ENCODE results near the gene KIRREL1.

KIRREL1 gene

GRCh38 chr1:158000507-158000906 lies 7.1 kb downstream of the KIRREL1 start:
- no peaks in the 10 kb centered on the region for H3K4me1 Mint-ChIP-seq
- ATAC-seq (replicated peaks; ENCODE audit: extremely low read depth, poor library complexity, severe bottlenecking), result no peak
- H3K9me3 Mint-ChIP-seq, result no peaks in the 10 kb centered on the region
- DNase-seq (ENCODE audit: low spot score in 2 of 2), result no peak
- H3K27me3 Mint-ChIP-seq, result peaks cover 48% of the 10 kb centered on the region
- no peaks in the 10 kb centered on the region for H3K36me3 Mint-ChIP-seq (ENCODE audit: insufficient read depth)
- H3K4me3 Mint-ChIP-seq, result no peak overlapping the region
- no peak overlapping the region for H3K27ac Mint-ChIP-seq (ENCODE audit: low read depth)

- Mint-ChIP-seq H3K4me1 (no peaks in the 10 kb centered on the region), H3K4me3 (no peak overlapping the region), H3K9me3 (no peaks in the 10 kb centered on the region), H3K27ac (ENCODE audit: low read depth) (no peak overlapping the region), H3K36me3 (ENCODE audit: insufficient read depth) (no peaks in the 10 kb centered on the region), H3K27me3 (peaks cover 54% of the 10 kb centered on the region)
- DNase-seq (ENCODE audit: low spot score in 2 of 2) (no peak), ATAC-seq (replicated peaks; ENCODE audit: extremely low read depth, poor library complexity, severe bottlenecking) (no peak)
These were observed 8.7 kb downstream of the KIRREL1 start for GRCh38 chr1:158002022-158002630.

GRCh38 chr1:158002631-158003405 lies 9.4 kb downstream of the KIRREL1 start:
- Mint-ChIP-seq H3K4me1 (no peaks in the 10 kb centered on the region), H3K4me3 (no peak overlapping the region), H3K9me3 (no peaks in the 10 kb centered on the region), H3K27me3 (peaks cover 61% of the 10 kb centered on the region), H3K27ac (ENCODE audit: low read depth) (no peak overlapping the region), H3K36me3 (ENCODE audit: insufficient read depth) (no peaks in the 10 kb centered on the region)
- DNase-seq (ENCODE audit: low spot score in 2 of 2) (no peak), ATAC-seq (replicated peaks; ENCODE audit: extremely low read depth, poor library complexity, severe bottlenecking) (no peak)

- Mint-ChIP-seq H3K4me1 (no peaks in the 10 kb centered on the region), H3K9me3 (no peaks in the 10 kb centered on the region), H3K4me3 (no peak overlapping the region), H3K27me3 (peaks cover 67% of the 10 kb centered on the region), H3K27ac (ENCODE audit: low read depth) (no peak overlapping the region), H3K36me3 (ENCODE audit: insufficient read depth) (no peaks in the 10 kb centered on the region)
- ATAC-seq (replicated peaks; ENCODE audit: extremely low read depth, poor library complexity, severe bottlenecking) (no peak), DNase-seq (ENCODE audit: low spot score in 2 of 2) (no peak)
These were observed 10.0 kb downstream of the KIRREL1 start for GRCh38 chr1:158003406-158003800.

GRCh38 chr1:158005224-158005623 lies 11.8 kb downstream of the KIRREL1 start:
- H3K27ac Mint-ChIP-seq (ENCODE audit: low read depth), result no peak overlapping the region
- no peaks in the 10 kb centered on the region for H3K36me3 Mint-ChIP-seq (ENCODE audit: insufficient read depth)
- H3K4me3 Mint-ChIP-seq, result no peak overlapping the region
- DNase-seq (ENCODE audit: low spot score in 2 of 2), result no peak
- no peaks in the 10 kb centered on the region for H3K4me1 Mint-ChIP-seq
- H3K27me3 Mint-ChIP-seq, result peaks cover 69% of the 10 kb centered on the region
- ATAC-seq (replicated peaks; ENCODE audit: extremely low read depth, poor library complexity, severe bottlenecking), result no peak
- no peaks in the 10 kb centered on the region for H3K9me3 Mint-ChIP-seq

GRCh38 chr1:158007180-158007579 lies 13.7 kb downstream of the KIRREL1 start:
- ATAC-seq (replicated peaks; ENCODE audit: extremely low read depth, poor library complexity, severe bottlenecking), result no peak
- no peak for DNase-seq (ENCODE audit: low spot score in 2 of 2)
- Mint-ChIP-seq H3K27ac (ENCODE audit: low read depth) (no peak overlapping the region), H3K4me3 (no peak overlapping the region), H3K36me3 (ENCODE audit: insufficient read depth) (no peaks in the 10 kb centered on the region), H3K4me1 (no peaks in the 10 kb centered on the region), H3K9me3 (no peaks in the 10 kb centered on the region), H3K27me3 (peaks cover 67% of the 10 kb centered on the region)

- no peak overlapping the region for H3K4me3 Mint-ChIP-seq
- H3K27me3 Mint-ChIP-seq, result peaks cover 66% of the 10 kb centered on the region
- no peaks in the 10 kb centered on the region for H3K36me3 Mint-ChIP-seq (ENCODE audit: insufficient read depth)
- H3K4me1 Mint-ChIP-seq, result no peaks in the 10 kb centered on the region
- H3K9me3 Mint-ChIP-seq, result no peaks in the 10 kb centered on the region
- no peak for ATAC-seq (replicated peaks; ENCODE audit: extremely low read depth, poor library complexity, severe bottlenecking)
- DNase-seq (ENCODE audit: low spot score in 2 of 2), result no peak
- H3K27ac Mint-ChIP-seq (ENCODE audit: low read depth), result no peak overlapping the region
These were observed 14.4 kb downstream of the KIRREL1 start for GRCh38 chr1:158007667-158008386.

GRCh38 chr1:158008630-158009029 lies 15.2 kb downstream of the KIRREL1 start:
- H3K36me3 Mint-ChIP-seq (ENCODE audit: insufficient read depth), result no peaks in the 10 kb centered on the region
- no peaks in the 10 kb centered on the region for H3K9me3 Mint-ChIP-seq
- ATAC-seq (replicated peaks; ENCODE audit: extremely low read depth, poor library complexity, severe bottlenecking), result no peak
- H3K4me1 Mint-ChIP-seq, result no peaks in the 10 kb centered on the region
- peaks cover 74% of the 10 kb centered on the region for H3K27me3 Mint-ChIP-seq
- no peak overlapping the region for H3K4me3 Mint-ChIP-seq
- DNase-seq (ENCODE audit: low spot score in 2 of 2), result no peak
- H3K27ac Mint-ChIP-seq (ENCODE audit: low read depth), result no peak overlapping the region

GRCh38 chr1:158011714-158012113 lies 18.3 kb downstream of the KIRREL1 start:
- Mint-ChIP-seq H3K36me3 (ENCODE audit: insufficient read depth) (no peaks in the 10 kb centered on the region), H3K9me3 (no peaks in the 10 kb centered on the region), H3K4me1 (no peaks in the 10 kb centered on the region), H3K27me3 (peaks cover 81% of the 10 kb centered on the region), H3K4me3 (no peak overlapping the region), H3K27ac (ENCODE audit: low read depth) (no peak overlapping the region)
- DNase-seq (ENCODE audit: low spot score in 2 of 2), result no peak
- no peak for ATAC-seq (replicated peaks; ENCODE audit: extremely low read depth, poor library complexity, severe bottlenecking)

GRCh38 chr1:158013840-158014730 lies 20.6 kb downstream of the KIRREL1 start:
- ATAC-seq (replicated peaks; ENCODE audit: extremely low read depth, poor library complexity, severe bottlenecking) (no peak), DNase-seq (ENCODE audit: low spot score in 2 of 2) (no peak)
- peaks cover 81% of the 10 kb centered on the region for H3K27me3 Mint-ChIP-seq
- no peak overlapping the region for H3K27ac Mint-ChIP-seq (ENCODE audit: low read depth)
- H3K9me3 Mint-ChIP-seq, result no peaks in the 10 kb centered on the region
- H3K4me1 Mint-ChIP-seq, result no peaks in the 10 kb centered on the region
- no peak overlapping the region for H3K4me3 Mint-ChIP-seq
- H3K36me3 Mint-ChIP-seq (ENCODE audit: insufficient read depth), result no peaks in the 10 kb centered on the region

- no peak overlapping the region for H3K27ac Mint-ChIP-seq (ENCODE audit: low read depth)
- H3K4me3 Mint-ChIP-seq, result no peak overlapping the region
- peaks cover 81% of the 10 kb centered on the region for H3K27me3 Mint-ChIP-seq
- ATAC-seq (replicated peaks; ENCODE audit: extremely low read depth, poor library complexity, severe bottlenecking) (no peak), DNase-seq (ENCODE audit: low spot score in 2 of 2) (no peak)
- H3K36me3 Mint-ChIP-seq (ENCODE audit: insufficient read depth), result no peaks in the 10 kb centered on the region
- H3K9me3 Mint-ChIP-seq, result no peaks in the 10 kb centered on the region
- no peaks in the 10 kb centered on the region for H3K4me1 Mint-ChIP-seq
These were observed 21.4 kb downstream of the KIRREL1 start for GRCh38 chr1:158014731-158015320.

Data from central memory CD8-positive, alpha-beta T cell (primary cell).